ENCODE measurements around the gene MIOS.
"Not testable (repeated sequence)": the region's sequence is repeated elsewhere in the genome, so short reads cannot be mapped to it uniquely, and the experiment has no call there.

MIOS gene

DNA sequence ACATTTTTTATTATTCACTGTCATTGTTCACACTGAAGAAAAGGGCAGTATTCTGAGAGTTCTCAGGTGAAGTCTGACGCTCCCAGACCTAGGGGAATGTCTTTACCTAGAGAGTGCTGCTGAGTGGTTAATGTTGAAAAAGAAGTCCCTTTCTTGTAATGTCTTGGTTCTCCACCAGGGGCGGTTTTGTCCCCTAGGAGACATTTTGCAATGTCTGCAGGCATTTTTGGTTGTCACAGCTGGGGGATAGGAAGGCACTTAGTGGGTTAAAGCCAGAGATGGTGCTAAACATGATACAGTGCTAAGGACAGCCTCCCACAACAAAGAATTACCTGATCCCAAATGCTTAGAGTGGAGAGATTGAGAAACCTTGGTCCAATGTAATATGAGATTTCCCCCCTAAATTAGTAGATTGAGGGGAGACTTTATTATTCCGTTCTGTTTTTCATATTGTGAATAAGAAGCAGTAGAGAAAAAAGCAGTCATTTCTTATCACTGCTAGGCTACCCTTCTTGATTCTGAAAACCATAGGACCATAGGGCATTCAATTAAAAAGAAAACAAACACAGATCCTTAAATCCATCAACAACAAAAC, 87.0 kb downstream of the MIOS start:
- DNase-seq (ENCODE audit: low read depth) = peak; percentile 59
- TF ChIP-seq CTCF (IDR thresholded peaks at IDR 0.05; ENCODE audit: low read depth, low read length) (peak; percentile 56), MYC (IDR thresholded peaks at IDR 0.05; ENCODE audit: low read depth, low read length) (no peak)
- H3K4me3 ChIP-seq (ENCODE audit: low read depth, low read length) = no peak overlapping the region

- no peak overlapping the region for H3K4me3 ChIP-seq (ENCODE audit: low read depth, low read length)
- no peak for DNase-seq (ENCODE audit: low read depth)
- TF ChIP-seq, protein P1, sequence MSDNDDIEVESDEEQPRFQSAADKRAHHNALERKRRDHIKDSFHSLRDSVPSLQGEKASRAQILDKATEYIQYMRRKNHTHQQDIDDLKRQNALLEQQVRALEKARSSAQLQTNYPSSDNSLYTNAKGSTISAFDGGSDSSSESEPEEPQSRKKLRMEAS (IDR thresholded peaks at IDR 0.05; ENCODE audit: low read depth, low read length) = no peak
- no peak for TF ChIP-seq CTCF (IDR thresholded peaks at IDR 0.05; ENCODE audit: low read depth, low read length)
- no peak for TF ChIP-seq POLR2A (IDR thresholded peaks at IDR 0.05; ENCODE audit: extremely low read depth, insufficient read length)
- no peak for TF ChIP-seq MYC (IDR thresholded peaks at IDR 0.05; ENCODE audit: low read depth, low read length)
These were observed 88.5 kb downstream of the MIOS start for GRCh38 chr7:7654964-7655715.

DNA sequence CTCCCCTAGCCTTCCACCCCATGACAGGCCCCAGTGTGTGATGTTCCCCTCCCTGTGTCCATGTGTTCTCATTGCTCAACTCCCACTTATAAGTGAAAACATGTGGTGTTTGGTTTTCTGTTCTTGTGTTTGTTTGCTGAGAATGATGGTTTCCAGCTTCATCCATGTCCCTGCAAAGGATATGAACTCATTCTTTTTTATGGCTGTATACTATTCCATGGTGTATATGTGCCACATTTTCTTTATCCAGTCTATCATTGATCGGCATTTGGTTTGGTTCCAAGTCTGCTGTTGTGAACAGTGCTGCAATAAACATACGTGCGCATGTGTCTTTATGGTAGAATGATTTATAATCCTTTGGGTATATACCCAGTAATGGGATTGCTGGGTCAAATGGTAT, 89.8 kb downstream of the MIOS start:
- DNase-seq (ENCODE audit: low read depth); H3K4me3 ChIP-seq (ENCODE audit: low read depth, low read length): not testable (repeated sequence)
